Stimulated activated CD8-positive, alpha-beta memory T cell treated with anti-CD3 and anti-CD28 coated beads, Interleukin-2, amount 100 ng/mL, for 48 hours (primary cell): ENCODE measurements around the gene SLAMF8.

Experiments
- DNase-seq, 2 donors: peaks; one replicate each; pipeline ENCODE4 v3.0.0-alpha.2; 2020; ENCODE audit warnings: low read depth in 2 of 2

SLAMF8 gene

GRCh38 chr1:159817276-159818041, 9.2 kb upstream of the SLAMF8 start:
- DNase-seq, result no peak

DNA sequence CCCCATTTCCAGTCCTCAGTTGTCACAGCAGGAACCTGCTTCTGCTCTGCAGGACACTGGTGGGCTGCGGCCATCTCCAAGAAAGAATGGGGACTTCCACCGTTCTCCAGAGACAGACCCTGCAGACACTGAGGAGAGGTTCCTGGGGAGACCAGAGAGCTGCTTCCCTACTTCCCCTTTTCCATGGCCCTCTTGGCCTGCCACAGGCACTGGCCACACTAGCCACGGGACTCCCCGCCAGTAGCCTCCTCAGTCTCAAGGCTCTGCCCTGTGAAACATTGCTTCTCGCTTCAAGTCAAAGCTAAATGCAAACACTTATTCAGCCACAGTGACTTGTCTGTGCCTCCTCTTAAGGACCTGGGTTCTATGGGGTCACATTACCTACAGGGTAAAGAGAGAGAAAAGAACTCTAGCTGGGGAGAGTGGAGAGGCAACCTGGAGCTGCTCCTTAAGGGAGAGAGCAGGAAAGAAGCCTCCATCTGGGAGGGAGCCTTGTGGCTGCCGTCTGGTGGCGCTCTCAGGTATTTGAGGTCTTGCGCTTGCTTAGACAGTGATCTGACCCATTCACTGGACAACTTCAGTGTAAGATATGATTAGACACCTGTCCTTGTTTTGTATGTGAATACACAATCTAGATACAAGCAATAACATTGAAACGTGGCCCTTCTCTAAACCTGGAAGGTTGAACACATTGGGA, 5.4 kb upstream of the SLAMF8 start:
- DNase-seq, result no peak

GRCh38 chr1:159823406-159823805, 3.3 kb upstream of the SLAMF8 start:
- DNase-seq, result no peak

- no peak for DNase-seq
Observed at GRCh38 chr1:159825564-159825963, 1.1 kb upstream of the SLAMF8 start.

DNA sequence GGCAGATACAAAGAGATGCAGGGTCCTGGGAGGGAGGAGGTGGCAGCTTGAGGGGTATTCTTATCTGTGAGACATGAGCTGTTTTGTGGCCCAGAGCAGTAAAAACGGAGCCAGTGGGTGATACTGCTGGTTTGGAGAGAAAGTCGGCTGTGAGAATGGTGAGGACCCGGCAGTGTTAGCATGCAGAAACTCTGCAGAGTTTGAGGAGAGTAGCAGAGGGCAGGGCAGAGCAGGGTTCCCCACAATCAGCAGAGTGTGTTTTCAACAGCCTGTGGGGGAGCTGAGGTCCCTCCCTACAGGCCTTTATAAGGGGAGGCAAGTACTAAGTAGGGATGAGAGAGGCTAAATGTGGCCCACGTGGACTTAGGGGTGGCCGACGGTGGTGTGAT, 423 bp downstream of the SLAMF8 start:
- DNase-seq, result no peak

DNA sequence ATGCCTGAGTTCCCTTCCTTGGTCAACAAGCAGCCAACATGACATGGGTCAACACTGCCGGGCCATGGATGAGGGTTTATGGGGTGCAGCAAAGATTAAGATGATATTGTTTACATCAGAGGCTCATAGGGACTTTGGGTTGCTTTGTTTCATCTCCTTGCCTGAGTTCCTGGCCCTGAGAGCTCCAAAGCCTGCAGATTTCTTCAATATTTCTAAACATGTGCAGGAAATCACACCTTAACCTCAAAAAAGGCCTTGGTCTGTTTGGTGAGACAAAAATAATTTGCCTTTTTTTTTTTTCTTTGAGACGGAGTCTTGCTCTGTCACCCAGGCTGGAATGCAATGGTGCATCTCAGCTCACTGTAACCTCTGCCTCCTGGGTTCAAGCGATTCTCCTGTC, 876 bp downstream of the SLAMF8 start:
- no peak for DNase-seq

DNA sequence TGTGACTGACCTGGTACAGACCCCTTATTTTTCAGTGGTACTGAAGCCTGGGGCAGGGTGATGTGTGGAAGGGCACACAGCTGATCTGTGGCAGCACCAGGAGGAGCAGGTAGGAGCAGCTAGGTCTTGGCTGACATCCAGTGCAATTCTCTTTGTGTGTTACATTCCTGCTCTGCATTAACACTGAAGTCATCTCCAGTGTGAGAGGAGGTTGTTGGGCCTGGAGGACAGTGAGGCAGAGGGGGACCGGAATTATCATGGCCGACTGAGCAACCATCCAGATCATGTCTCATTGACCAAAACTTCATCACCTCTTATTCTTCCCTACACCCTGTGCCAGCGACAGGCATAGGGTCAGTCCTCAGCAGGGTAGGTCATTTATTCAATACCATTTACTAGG, 1.5 kb downstream of the SLAMF8 start:
- no peak for DNase-seq

GRCh38 chr1:159828581-159829272, 2.1 kb downstream of the SLAMF8 start:
- DNase-seq, result no peak

GRCh38 chr1:159829273-159829634, 2.6 kb downstream of the SLAMF8 start:
- DNase-seq, result no peak

DNA sequence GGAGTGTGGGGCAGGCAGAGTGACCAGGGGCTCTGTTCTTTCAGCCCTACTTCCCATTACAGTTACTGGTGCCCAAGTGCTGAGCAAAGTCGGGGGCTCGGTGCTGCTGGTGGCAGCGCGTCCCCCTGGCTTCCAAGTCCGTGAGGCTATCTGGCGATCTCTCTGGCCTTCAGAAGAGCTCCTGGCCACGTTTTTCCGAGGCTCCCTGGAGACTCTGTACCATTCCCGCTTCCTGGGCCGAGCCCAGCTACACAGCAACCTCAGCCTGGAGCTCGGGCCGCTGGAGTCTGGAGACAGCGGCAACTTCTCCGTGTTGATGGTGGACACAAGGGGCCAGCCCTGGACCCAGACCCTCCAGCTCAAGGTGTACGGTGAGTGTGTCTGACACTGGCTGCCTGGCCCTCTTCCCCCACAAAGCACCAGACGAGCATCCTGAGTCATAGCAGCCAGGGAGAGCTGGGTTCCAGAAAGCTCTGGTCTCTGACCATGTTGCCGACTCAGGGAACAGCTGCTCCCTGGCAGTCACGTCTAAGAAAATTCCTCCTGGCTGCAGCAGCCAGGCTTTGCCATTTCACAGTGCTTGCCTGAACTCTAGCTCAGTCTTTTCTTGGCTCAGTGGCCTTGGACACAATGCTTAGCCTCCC, 3.3 kb downstream of the SLAMF8 start:
- DNase-seq, result no peak

DNA sequence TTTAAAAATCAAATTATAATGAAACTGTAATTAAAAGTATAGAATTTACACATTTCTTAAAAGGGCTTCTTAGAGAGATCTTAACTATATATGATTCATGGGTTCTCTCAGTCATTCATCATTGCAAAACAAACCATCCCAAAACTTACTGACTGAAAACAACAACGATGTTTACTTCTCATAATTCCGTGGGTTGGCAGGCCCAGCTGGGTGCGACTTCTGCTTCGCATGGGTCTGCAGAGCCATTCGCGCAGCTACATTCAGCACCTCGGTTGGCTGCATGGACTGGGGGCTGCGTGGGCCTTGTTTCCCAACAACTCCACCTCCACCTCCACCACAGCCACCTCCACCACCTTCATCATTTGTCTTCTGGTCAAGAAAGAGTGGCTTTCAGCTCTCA, 4.0 kb downstream of the SLAMF8 start:
- no peak for DNase-seq

- no peak for DNase-seq
Observed at GRCh38 chr1:159831412-159832141, 4.9 kb downstream of the SLAMF8 start.

DNA sequence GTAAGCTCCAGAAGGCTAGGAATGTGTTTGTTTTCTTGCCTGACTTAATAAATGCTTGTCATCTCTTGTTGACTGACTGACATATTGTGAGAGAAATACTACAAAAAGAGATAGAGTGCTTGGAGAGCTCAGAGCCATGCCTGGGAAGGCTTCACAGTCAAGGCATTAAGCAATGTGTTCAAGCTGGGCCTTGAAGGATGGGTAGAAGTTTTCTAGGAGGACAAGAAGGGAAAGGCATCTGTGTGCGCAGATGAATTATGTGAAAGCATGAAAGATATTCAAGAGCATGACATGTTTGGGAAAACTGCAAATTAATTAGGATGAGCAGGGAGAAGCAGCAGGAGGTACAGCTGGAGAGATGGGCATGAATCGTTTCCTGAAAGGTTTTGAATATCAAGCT, 5.6 kb downstream of the SLAMF8 start:
- no peak for DNase-seq

DNA sequence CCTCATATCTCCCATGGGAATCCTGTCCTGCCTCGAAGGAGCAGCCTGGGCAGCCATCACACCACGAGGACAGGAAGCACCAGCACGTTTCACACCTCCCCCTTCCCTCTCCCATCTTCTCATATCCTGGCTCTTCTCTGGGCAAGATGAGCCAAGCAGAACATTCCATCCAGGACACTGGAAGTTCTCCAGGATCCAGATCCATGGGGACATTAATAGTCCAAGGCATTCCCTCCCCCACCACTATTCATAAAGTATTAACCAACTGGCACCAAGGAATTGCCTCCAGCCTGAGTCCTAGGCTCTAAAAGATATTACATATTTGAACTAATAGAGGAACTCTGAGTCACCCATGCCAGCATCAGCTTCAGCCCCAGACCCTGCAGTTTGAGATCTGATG, 8.7 kb downstream of the SLAMF8 start:
- no peak for DNase-seq

GRCh38 chr1:159835862-159836525, 9.3 kb downstream of the SLAMF8 start:
- no peak for DNase-seq

DNA sequence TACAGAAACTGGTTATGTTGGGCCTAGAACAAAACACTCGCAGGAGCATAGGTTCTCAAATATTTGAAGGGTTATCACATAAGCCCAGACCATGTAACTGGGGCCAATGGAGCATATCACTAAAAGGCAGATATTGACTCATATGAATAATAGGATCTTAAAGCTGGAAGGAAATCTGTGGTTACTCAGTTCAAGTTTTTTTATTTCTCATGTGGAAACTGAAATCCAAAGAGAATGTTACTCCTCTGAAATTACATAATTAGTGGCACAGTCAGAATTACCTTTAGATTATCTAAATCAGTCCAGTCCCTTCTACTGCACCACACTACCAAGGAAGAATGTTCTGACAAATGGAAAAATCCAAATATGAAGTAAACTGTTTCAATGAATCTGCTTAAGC, 12.0 kb downstream of the SLAMF8 start:
- DNase-seq, result no peak

- DNase-seq, result no peak
Observed at GRCh38 chr1:159839116-159839849, 12.6 kb downstream of the SLAMF8 start.

GRCh38 chr1:159841749-159842148, 15.1 kb downstream of the SLAMF8 start:
- DNase-seq, result no peak

- DNase-seq, result no peak
Observed at GRCh38 chr1:159843459-159843858, 16.8 kb downstream of the SLAMF8 start.
